HG02763 (cell line): ENCODE results near the gene CECR2.

Experiments
- ATAC-seq: cut with Tn5 transposase; IDR thresholded peaks from one replicate; pipeline ENCODE4 v1.9.1; 2021; ENCODE audit warnings: mild to moderate bottlenecking, moderate library complexity; ENCODE audit not compliant: unreplicated experiment

Gene CECR2

GRCh38 chr22:17590586-17590985, 221.3 kb downstream of the CECR2 start:
- no peak for ATAC-seq

DNA sequence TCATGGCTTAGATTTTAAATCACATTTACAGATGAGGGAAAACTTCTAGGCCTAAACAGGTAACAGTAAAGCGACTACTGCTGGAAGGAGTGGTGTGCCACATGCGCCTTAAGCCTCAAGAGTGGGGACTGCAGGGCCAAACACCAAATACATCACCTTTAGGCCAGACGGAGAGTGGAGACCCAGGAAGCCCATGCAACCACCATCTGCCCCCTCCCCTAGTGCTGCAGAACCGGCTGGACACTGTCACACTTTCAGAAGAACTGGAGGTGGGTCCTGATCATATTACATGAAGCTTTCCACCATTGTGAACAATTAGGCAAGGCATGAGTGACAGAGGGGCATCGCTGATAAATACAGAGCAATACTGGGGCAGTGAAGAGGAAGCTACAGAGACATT, 222.9 kb downstream of the CECR2 start:
- ATAC-seq: no peak

GRCh38 chr22:17596226-17596625, 227.0 kb downstream of the CECR2 start:
- no peak for ATAC-seq

DNA sequence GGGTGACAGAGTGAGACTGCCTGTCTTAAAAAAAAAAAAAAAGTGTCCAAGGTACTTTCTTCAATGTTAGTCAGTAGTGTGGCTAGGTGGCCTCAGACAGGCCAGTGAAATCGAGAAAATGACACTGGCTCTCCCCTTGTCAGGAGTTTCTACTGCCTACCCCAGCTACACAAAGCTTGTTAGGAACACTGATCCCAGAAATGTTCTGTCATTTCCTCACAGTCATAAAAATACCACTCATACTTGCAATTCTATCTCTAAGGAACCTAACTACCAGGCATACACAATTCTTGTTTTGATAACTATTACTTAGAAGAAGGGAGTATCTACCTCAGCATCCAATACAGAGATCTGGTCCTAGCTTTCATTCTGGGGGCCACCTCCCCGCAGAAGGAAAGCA, 228.0 kb downstream of the CECR2 start:
- no peak for ATAC-seq

DNA sequence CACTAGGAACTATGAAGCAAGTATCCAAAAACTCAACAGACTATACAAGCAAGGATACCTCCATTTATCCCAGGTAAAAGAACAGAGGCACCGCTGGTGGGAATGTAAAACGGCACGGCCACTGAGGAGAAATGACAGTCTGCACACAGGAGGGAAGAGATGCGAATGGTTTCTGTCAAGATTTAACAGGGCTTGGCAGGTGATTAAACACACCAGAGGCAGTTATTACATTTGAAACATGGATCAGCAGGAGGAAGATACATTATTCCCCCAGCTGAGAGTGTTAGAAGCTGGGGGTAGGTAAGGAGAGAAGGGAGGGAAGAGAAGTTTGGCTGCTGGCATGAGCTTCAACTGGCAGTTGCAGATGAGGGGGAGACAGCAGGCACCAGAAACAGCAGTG, 229.1 kb downstream of the CECR2 start:
- no peak for ATAC-seq

- no peak for ATAC-seq
Measured at GRCh38 chr22:17601031-17601430, 231.8 kb downstream of the CECR2 start.

- ATAC-seq: no peak
Measured at GRCh38 chr22:17603668-17604067, 234.4 kb downstream of the CECR2 start.

- ATAC-seq: no peak
Measured at GRCh38 chr22:17606496-17606895, 237.2 kb downstream of the CECR2 start.
